ENCODE data around the gene MED1.

Gene MED1

GRCh38 chr17:39359994-39360393, 91.1 kb downstream of the MED1 start:
- DNase-seq, result no peak

- no peak for DNase-seq
These were observed 93.1 kb downstream of the MED1 start for GRCh38 chr17:39357986-39358385.

- DNase-seq, result no peak
These were observed 93.6 kb downstream of the MED1 start for GRCh38 chr17:39357488-39357887.
